GM20000 (cell line): ENCODE data around the gene ZDHHC7.

Experiments
- DNase-seq: peaks from one replicate; pipeline ENCODE4 v3.0.0; 2012; ENCODE audit warnings: low spot score
- TF ChIP-seq, protein P1 (sequence below): IDR thresholded peaks from 2 replicates; pipeline ENCODE4 v1.5.1; 2012; ENCODE audit warnings: mild to moderate bottlenecking, control low read depth; ENCODE audit errors: extremely low read depth, missing control alignments

Gene ZDHHC7

GRCh38 chr16:84937196-84938005 lies 73.9 kb downstream of the ZDHHC7 start:
- TF ChIP-seq, protein P1, sequence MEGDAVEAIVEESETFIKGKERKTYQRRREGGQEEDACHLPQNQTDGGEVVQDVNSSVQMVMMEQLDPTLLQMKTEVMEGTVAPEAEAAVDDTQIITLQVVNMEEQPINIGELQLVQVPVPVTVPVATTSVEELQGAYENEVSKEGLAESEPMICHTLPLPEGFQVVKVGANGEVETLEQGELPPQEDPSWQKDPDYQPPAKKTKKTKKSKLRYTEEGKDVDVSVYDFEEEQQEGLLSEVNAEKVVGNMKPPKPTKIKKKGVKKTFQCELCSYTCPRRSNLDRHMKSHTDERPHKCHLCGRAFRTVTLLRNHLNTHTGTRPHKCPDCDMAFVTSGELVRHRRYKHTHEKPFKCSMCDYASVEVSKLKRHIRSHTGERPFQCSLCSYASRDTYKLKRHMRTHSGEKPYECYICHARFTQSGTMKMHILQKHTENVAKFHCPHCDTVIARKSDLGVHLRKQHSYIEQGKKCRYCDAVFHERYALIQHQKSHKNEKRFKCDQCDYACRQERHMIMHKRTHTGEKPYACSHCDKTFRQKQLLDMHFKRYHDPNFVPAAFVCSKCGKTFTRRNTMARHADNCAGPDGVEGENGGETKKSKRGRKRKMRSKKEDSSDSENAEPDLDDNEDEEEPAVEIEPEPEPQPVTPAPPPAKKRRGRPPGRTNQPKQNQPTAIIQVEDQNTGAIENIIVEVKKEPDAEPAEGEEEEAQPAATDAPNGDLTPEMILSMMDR: no peak
- no peak for DNase-seq

DNA sequence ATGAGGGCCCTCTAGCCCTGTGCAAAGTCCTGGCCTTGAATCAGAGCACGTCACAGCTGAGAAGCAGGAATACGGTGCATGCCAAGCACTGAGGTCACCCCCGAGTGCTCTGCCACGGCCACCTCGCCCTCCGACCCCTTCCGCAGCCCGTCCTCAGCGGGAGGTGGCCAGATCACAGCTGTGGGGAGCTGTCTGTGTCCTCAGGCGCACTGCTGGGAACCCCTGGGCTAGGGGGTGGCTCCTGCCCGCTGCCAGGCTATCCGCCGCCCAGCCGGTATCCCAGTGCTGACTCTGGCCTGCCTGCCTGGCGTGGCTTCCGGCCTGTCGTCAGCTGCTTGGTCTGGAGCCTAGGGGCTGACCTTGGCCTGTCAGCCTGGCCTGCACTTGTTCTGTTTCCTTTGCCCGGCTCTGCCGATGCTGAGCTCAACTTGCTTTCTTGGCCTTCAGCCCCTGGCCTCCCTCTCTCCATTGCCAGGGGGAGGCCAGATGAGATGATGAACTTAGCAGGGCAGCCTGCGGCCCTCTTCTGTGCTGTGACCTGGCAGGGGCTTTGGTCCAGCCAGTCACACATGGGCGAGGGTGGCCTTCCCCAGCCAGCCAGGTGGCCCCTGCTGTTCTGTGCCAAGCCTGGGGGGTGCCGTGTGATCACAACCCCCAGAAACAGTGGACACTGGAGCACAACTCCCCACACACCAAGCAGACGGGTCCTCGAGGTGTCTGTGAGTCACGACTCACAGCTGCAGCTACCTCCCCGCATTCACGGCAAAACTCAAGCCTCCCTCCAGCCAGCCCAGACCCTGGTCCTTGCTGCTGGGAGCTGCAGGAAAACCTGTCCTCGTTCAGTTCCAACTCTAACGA lies 77.3 kb downstream of the ZDHHC7 start:
- TF ChIP-seq, protein P1: no peak
- no peak for DNase-seq

DNA sequence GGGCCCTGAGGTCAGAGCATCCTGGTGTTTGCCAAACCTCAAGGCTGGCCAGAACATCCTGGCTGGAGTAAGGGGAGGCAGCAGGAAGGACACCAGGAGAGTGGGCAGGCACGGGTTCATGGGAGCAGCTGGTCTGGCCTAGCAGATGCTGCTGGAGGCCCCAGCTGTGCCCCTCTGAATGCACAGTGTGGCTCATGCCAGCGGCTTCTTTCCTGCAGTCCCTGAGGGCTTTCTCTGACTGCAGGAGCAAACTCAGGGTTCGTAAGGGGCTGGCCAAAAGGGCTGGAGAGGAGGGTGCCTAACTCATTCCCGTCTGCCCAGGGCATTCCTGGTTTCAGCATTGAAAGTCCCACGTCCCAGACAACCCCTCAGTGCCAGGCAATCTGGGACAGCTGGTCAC lies 78.7 kb downstream of the ZDHHC7 start:
- TF ChIP-seq, protein P1: no peak
- DNase-seq: no peak

DNA sequence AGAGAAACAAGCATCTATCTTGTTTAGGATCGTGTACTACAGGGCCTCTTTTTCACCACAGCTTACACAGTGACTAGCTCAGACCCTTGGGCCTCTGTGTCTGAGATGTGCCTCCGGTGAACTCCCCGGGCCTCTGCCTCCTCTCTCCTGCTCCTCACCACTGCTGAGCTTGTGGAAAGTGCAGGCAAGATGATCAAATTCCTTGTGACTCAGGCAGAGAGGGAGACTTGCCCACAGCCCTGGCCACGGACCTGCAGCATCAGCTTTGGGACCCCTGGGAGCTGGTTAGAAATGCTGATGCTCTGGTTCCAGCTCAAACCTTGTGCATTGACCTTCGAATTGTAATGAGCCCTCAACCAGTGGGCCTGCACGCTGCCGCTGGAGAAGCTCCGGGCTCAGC lies 79.8 kb downstream of the ZDHHC7 start:
- TF ChIP-seq, protein P1: no peak

DNA sequence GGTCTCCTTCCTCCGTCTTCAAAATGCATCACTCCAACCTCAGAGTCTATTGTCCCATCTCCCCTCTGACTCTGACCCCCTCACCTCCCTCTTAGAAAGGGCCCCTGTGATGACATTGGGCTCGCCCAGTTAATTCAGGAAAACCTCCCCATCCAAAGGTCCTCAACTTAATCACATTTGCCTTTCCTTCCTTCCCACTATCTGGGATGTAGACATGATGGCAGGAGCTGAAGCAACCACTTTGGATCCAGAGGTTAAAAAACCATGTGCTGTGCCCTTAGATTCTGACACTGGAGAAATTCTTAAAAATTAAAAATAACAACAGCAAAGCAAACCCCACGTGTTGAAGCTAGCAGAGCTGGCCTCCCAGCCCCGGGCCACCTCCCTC lies 80.2 kb downstream of the ZDHHC7 start:
- DNase-seq: no peak
- TF ChIP-seq, protein P1: no peak

More for the DNA sequence above, 79.8 kb downstream of the ZDHHC7 start:
- no peak for DNase-seq

DNA sequence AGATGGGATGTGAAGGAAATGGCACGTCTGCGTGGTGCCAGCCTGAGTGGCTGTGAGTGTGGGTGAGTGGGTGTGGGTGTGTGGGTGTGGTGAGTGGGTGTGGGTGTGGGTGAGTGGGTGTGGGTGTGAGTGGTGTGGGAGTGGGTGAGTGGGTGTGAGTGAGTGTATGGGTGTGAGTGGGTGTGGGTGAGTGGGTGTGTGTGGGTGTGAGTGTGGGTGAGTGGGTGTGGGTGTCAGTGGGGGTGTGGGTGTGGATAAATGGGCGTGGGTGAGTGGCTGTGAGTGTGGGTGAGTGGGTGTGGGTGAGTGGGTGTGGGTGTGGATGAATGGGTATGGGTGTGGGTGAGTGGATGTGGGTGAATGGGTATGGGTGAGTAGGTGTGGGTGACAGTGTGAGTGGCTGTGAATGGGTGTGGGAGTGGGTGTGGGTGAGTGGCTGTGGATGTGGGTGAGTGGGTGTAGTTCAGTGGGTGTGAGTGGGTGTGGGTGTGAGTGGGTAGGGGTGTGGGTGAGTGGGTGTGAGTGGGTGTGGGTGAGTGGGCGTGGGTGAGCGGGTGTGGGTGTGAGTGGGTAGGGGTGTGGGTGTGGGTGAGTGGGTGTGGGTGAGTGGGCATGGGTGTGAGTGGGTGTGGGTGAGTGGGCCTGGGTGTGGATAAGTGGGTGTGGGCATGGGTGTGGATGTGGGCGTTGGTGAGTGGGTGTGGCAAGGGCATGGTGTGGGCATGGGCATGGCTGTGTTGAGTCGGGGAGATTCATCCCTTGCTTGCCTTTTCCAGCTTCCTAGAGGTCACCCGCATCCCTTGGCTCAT lies 80.8 kb downstream of the ZDHHC7 start:
- DNase-seq: no peak
- TF ChIP-seq, protein P1: no peak
